ENCODE data around the gene C3orf70.

Gene C3orf70

GRCh38 chr3:185131602-185132256 lies 21.1 kb downstream of the C3orf70 start:
- no peak overlapping the region for H3K4me3 ChIP-seq (ENCODE audit: low read depth, low read length)
- no peak for DNase-seq (ENCODE audit: low read depth)
- no peak for TF ChIP-seq MYC (IDR thresholded peaks at IDR 0.05; ENCODE audit: low read depth, low read length)
- TF ChIP-seq CTCF (IDR thresholded peaks at IDR 0.05; ENCODE audit: low read depth, low read length), result no peak
- no peak for TF ChIP-seq POLR2A (IDR thresholded peaks at IDR 0.05; ENCODE audit: extremely low read depth, insufficient read length)
- no peak for TF ChIP-seq MAX (IDR thresholded peaks at IDR 0.05; ENCODE audit: low read depth, low read length)

- H3K4me3 ChIP-seq (ENCODE audit: low read depth, low read length), result no peak overlapping the region
- TF ChIP-seq MYC (IDR thresholded peaks at IDR 0.05; ENCODE audit: low read depth, low read length), result no peak
- no peak for TF ChIP-seq CTCF (IDR thresholded peaks at IDR 0.05; ENCODE audit: low read depth, low read length)
- no peak for TF ChIP-seq MAX (IDR thresholded peaks at IDR 0.05; ENCODE audit: low read depth, low read length)
- no peak for TF ChIP-seq POLR2A (IDR thresholded peaks at IDR 0.05; ENCODE audit: extremely low read depth, insufficient read length)
- no peak for DNase-seq (ENCODE audit: low read depth)
These were observed 23.8 kb downstream of the C3orf70 start for GRCh38 chr3:185129083-185129482.

DNA sequence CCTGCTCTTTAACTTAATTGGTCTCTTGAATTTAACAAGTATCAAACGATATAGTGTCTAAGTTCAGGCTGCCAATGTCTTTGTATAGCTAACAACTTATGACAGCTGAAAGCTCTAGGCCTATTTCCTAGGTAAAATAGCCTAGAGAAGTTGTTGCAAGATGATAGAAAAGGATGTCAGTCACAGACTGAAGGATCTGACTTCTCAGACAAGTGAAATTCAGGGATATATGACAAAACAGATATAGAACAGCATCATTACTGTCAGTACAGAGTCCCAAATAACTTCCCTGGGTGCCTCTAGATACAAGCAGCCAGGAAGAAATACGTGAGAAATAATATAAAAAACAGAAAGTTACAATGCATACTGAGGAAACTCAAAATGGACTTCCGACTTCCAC lies 26.7 kb downstream of the C3orf70 start:
- no peak overlapping the region for H3K4me3 ChIP-seq (ENCODE audit: low read depth, low read length)
- TF ChIP-seq CTCF (IDR thresholded peaks at IDR 0.05; ENCODE audit: low read depth, low read length), result no peak
- TF ChIP-seq MYC (IDR thresholded peaks at IDR 0.05; ENCODE audit: low read depth, low read length), result no peak
- no peak for TF ChIP-seq MAX (IDR thresholded peaks at IDR 0.05; ENCODE audit: low read depth, low read length)
- no peak for TF ChIP-seq POLR2A (IDR thresholded peaks at IDR 0.05; ENCODE audit: extremely low read depth, insufficient read length)
- DNase-seq (ENCODE audit: low read depth), result no peak

DNA sequence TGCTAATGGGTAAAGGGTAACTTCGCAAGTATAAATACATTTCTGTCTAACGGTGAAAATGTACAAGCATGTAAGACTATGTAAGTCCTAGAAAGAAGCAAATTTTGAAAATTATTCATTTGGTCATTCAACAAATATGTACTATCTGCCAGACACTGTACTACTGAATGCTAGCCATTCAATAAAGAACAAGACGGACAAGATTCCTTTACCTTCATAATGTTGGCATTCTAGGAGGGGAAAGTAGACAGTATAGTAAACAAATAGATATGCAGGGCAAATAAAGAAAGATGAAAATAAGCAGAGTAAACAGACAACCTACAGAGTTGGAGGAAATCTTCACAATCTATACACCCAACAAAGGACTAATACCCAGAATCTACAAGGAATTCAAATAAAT lies 32.7 kb downstream of the C3orf70 start:
- no peak overlapping the region for H3K4me3 ChIP-seq (ENCODE audit: low read depth, low read length)
- no peak for DNase-seq (ENCODE audit: low read depth)
- TF ChIP-seq MAX (IDR thresholded peaks at IDR 0.05; ENCODE audit: low read depth, low read length), result no peak
- TF ChIP-seq POLR2A (IDR thresholded peaks at IDR 0.05; ENCODE audit: extremely low read depth, insufficient read length), result no peak
- TF ChIP-seq MYC (IDR thresholded peaks at IDR 0.05; ENCODE audit: low read depth, low read length), result no peak
- no peak for TF ChIP-seq CTCF (IDR thresholded peaks at IDR 0.05; ENCODE audit: low read depth, low read length)

DNA sequence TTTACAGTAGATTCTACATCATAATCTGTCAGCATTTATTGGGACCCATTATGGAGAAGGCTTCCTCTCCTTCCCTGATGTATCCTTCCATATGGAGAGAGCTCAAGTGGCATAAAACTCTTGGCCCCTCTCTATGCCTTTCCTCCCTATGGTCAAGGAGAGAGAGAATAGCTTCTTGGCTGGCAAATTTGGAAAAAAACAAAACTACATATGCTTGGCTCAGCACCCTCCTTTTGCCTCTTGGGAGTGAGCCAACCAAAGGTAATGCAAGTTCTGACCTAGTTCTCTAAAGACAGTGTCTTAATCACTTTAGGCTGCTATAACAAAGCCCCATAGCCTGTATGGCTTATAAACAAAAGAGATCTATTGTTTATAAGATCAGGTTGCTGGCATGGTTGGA lies 37.5 kb downstream of the C3orf70 start:
- no peak for TF ChIP-seq POLR2A (IDR thresholded peaks at IDR 0.05; ENCODE audit: extremely low read depth, insufficient read length)
- no peak for TF ChIP-seq CTCF (IDR thresholded peaks at IDR 0.05; ENCODE audit: low read depth, low read length)
- no peak for TF ChIP-seq MAX (IDR thresholded peaks at IDR 0.05; ENCODE audit: low read depth, low read length)
- TF ChIP-seq MYC (IDR thresholded peaks at IDR 0.05; ENCODE audit: low read depth, low read length), result no peak
- DNase-seq (ENCODE audit: low read depth), result no peak
- H3K4me3 ChIP-seq (ENCODE audit: low read depth, low read length), result no peak overlapping the region

Measured in NB4 (cell line).